ENCODE measurements around the gene AP1M1.

AP1M1 gene

DNA sequence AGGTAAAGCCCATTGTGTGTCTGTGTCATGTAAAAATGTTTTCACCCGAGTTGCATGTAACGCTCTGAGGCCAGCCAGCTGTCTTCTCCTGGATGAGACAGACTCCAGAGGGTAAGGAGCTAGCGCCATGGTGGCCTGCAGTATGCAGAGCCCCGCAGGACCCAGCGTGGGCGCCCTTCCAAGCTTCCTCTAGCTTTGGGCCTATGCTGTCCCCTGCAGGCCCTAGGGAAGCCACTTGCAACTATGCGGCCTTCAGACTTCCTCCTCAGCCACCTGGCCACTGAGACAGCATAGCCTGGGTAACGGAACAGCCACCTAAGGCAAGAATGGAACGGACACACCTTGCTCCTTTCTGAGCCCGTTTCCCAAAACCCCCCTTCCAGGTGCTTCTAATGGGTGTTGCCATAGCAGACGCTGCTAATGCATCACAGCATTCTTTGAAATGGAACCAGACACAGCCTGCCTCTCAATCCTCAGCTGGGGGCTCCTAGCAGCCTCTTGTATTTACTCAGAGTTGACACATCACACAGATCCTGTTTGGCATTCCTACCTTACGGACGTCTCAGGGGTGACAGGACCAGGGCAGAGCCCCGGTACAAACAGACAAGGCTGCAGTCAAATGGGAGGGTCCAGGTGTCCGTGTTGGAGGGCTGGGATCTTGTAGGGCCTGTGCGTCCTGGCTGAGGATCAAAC, 6.3 kb upstream of the AP1M1 start:
- DNase-seq (ENCODE audit: low read depth), result no peak
- TF ChIP-seq, protein P1, sequence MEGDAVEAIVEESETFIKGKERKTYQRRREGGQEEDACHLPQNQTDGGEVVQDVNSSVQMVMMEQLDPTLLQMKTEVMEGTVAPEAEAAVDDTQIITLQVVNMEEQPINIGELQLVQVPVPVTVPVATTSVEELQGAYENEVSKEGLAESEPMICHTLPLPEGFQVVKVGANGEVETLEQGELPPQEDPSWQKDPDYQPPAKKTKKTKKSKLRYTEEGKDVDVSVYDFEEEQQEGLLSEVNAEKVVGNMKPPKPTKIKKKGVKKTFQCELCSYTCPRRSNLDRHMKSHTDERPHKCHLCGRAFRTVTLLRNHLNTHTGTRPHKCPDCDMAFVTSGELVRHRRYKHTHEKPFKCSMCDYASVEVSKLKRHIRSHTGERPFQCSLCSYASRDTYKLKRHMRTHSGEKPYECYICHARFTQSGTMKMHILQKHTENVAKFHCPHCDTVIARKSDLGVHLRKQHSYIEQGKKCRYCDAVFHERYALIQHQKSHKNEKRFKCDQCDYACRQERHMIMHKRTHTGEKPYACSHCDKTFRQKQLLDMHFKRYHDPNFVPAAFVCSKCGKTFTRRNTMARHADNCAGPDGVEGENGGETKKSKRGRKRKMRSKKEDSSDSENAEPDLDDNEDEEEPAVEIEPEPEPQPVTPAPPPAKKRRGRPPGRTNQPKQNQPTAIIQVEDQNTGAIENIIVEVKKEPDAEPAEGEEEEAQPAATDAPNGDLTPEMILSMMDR (IDR thresholded peaks at IDR 0.05; ENCODE audit: insufficient read depth, low read depth, low read length, missing control alignments), result no peak
- H3K4me3 ChIP-seq (ENCODE audit: low read depth, low read length), result no peak overlapping the region

DNA sequence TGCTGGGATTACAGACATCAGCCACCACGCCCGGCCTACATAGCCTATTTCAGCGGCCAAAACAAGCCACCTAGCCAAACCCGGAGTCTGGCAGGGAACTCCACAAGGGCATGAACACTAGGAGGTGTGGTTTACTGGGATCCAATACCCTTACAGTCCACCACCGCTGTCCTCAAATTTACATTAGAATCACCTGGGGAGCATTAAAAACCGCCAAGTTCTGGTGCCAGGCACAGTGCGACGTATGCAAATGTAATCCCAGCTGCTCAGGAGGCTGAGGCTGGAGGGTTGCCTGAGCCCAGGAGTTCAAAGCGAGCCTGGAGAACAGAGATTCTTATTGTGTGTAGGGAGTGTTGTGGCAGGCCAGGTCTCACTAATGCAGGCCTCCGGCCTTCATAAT, 4.2 kb upstream of the AP1M1 start:
- TF ChIP-seq, protein P1 (IDR thresholded peaks at IDR 0.05; ENCODE audit: insufficient read depth, low read depth, low read length, missing control alignments), result no peak
- no peak for DNase-seq (ENCODE audit: low read depth)
- no peak overlapping the region for H3K4me3 ChIP-seq (ENCODE audit: low read depth, low read length)

DNA sequence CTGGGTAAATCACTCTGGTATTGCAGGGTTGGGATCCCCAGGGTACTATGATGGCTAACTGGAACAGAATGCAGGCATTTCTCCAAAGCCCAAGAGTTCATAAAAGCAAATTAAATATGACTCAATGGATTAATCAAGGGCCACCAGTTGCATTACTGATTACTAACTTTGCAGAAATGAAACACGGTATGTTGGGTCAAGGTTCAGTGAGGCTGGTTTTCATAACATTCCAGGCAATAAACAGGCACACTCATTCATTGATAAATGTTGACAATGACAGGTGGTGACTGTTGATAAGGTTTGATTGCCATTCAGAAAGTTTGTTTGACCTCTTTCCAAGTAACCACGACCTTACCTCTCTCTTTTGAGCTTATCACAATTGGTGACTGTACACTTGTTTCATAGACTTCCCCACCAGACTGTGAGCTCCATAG, 506 bp upstream of the AP1M1 start:
- no peak for DNase-seq (ENCODE audit: low read depth)
- peak overlapping the region; percentile 94 for H3K4me3 ChIP-seq (ENCODE audit: low read depth, low read length)
- TF ChIP-seq, protein P1 (IDR thresholded peaks at IDR 0.05; ENCODE audit: insufficient read depth, low read depth, low read length, missing control alignments), result no peak

DNA sequence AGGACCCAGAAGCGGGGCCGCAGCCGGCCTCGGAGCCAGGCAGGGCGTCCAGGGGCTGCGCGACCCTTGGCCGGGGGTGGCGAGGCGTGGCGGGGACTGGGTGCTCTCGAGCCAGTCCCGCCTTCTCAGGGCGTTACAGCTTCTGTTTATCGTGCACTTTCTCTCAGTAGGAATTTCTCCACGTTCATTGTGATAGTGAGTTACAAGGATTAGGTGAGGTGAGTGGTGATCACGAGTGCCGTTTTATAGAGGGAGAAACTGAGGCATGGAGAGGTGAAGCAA, 600 bp downstream of the AP1M1 start:
- H3K4me3 ChIP-seq (ENCODE audit: low read depth, low read length), result peak overlapping the region; percentile 94
- no peak for DNase-seq (ENCODE audit: low read depth)

DNA sequence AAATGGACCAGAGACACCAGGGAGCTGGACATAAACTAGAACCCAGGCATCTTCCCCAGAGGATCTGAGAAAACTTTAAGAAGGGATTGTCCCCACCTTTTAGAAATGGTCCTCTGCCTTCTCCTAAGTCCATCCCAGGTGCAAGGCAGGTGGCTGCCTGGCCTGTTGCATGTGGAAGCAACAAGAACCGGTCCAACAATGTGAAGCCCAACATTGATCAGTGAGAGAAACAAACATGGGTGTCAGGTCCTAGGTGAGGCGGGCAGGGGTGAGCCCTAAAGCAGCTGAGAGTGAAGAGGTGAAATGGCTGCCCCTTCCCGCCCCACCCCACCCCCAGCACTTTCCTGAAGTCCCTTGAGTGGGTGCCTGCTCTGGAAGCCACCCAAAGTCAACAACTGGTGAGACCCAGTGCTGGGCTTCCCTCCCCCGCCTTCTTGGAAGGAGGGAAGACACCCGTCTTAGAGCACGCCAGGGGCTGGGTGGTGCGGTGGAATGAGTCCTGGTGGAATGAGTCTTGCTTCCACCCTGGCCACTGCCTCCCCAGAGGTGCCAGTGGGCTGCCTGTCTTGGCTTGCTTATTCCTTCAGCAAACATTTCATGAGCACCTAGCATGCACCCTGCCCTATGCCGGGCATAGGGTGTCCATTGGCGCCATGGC, 1.7 kb downstream of the AP1M1 start:
- no peak overlapping the region for H3K4me3 ChIP-seq (ENCODE audit: low read depth, low read length)
- TF ChIP-seq, protein P1 (IDR thresholded peaks at IDR 0.05; ENCODE audit: insufficient read depth, low read depth, low read length, missing control alignments), result no peak
- DNase-seq (ENCODE audit: low read depth), result no peak

More for the DNA sequence above, 600 bp downstream of the AP1M1 start:
- TF ChIP-seq, protein P1 (IDR thresholded peaks at IDR 0.05; ENCODE audit: insufficient read depth, low read depth, low read length, missing control alignments), result no peak

DNA sequence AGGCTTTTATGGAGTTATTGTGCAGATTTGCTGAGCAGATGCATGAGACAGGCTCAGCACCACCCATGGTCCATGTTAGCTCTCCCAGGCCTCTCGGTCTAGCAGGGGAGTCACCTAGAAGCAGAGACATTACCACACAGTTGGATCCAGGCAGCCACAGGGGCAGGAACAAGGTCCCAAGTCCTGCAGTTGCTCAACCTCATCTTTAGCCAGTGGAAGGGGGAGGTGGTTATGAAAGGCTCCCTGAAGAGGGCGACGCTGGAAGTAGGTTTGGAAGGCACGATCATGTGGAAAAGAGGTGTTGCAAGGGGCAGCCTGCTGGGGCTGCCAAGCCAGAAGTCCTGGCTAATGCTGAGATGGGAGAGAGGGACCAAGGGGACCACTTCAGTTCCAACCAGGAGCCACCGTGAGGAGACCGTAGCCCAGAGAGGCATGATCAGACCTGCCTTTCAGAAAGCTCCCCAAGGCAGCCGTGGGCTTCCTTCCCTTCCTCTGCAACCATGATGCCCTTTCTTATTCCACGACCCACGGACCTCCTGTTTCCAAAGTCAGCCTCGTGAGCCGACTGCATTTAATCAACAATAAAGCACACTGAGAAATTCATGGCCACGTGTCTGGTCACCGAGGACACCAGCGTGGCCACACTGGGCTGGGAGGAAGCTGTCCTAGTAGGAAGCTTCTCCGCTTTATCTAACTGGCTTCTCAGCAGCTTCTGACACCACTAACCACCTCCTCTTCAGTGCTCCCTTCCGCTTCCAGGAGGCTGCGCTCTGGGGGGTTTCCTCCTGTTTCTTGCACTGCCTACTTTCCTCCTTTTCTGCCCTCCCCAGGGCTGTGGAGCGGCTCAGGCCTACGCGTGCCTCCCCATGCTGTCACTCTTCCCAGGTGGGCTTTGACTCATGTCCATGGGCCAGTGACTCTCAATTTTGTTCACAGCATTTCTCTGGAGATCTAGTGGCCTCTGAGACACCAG, 2.6 kb downstream of the AP1M1 start:
- no peak overlapping the region for H3K4me3 ChIP-seq (ENCODE audit: low read depth, low read length)
- DNase-seq (ENCODE audit: low read depth), result no peak
- TF ChIP-seq, protein P1 (IDR thresholded peaks at IDR 0.05; ENCODE audit: insufficient read depth, low read depth, low read length, missing control alignments), result no peak

Data from GM12865 (cell line).